Endothelial cell of umbilical vein (primary cell): ENCODE results near the gene MAN2B2. TPM values are rescaled to one million over a fixed set of nuclear protein-coding genes. Genes with fewer than 3 reads are reported as not detected.

ENCODE experiments used
- BruUV-seq: library from RNA; stranded (reverse); fragments of 400-500 nt; replicated peaks from 2 replicates; lab custom pipeline; 2021; lab: Mats Ljungman, UMichigan
- CTCF ChIA-PET: fragments of 300-600, 350-600 bp; sonication (Branson Sonifier 250); formaldehyde crosslinking; loops from one replicate; lab custom pipeline; 2021; ENCODE audit warnings: antibody characterized with exemption, inconsistent platforms; lab: Charles Lee
- POLR2A ChIA-PET: fragments of 300-600, 350-600 bp; sonication (Branson Sonifier 250); formaldehyde crosslinking; loops from one replicate; lab custom pipeline; 2021; ENCODE audit warnings: antibody characterized with exemption, inconsistent platforms; lab: Charles Lee
- DNase-seq: peaks from one replicate; pipeline ENCODE4 v3.0.0-alpha.2; 2011; ENCODE audit warnings: low read depth, low spot score
- FAIRE-seq: peaks from 2 replicates; lab custom pipeline; 2011; peaks lifted over from hg19 to GRCh38; lab: Jason Lieb, UNC
- H2AFZ ChIP-seq: 2 replicates; pipeline ENCODE4 v1.6.0; 2012; ENCODE audit warnings: low read depth, low read length, control low read depth, inconsistent platforms
- H3K27ac ChIP-seq: 2 replicates; pipeline ENCODE4 v1.5.1; 2011; ENCODE audit warnings: low read depth, mild to moderate bottlenecking, control low read depth, low read length, moderate library complexity; ENCODE audit not compliant: insufficient read depth
- H3K27me3 ChIP-seq, 2 experiments: 2 replicates each; pipeline versions ENCODE4 v1.6.0 to v1.6.1; 2011; ENCODE audit warnings: low read length in 2 of 2, mixed read lengths in 1 of 2; ENCODE audit not compliant: control insufficient read depth in 2 of 2, insufficient read depth in 2 of 2
- H3K36me3 ChIP-seq, 2 experiments: 2 replicates in 1 of 2; 3 replicates in 1 of 2; pipeline ENCODE4 v1.5.1; 2011; ENCODE audit warnings: low read length in 2 of 2, mild to moderate bottlenecking in 1 of 2, moderate library complexity in 1 of 2; ENCODE audit not compliant: control insufficient read depth in 2 of 2, insufficient read depth in 2 of 2; ENCODE audit errors: extremely low read depth in 1 of 2
- H3K4me1 ChIP-seq: 3 replicates; pipeline ENCODE4 v1.5.1; 2011; ENCODE audit warnings: mild to moderate bottlenecking, low read length; ENCODE audit not compliant: control insufficient read depth, insufficient read depth; ENCODE audit errors: extremely low read depth
- H3K4me2 ChIP-seq: 2 replicates; pipeline ENCODE4 v1.6.1; 2011; ENCODE audit warnings: low read length, control low read depth, mixed read lengths; ENCODE audit not compliant: insufficient read depth
- H3K4me3 ChIP-seq, 3 experiments: fragments of 200-600 bp in 1 of 3; sonication (generic), shearing (Covaris generic) in 1 of 3; replicated peaks in 1 of 3; 2 replicates each; pipeline ENCODE4 v1.5.1; 2011 to 2016; ENCODE audit warnings: control low read depth in 3 of 3, low read length in 3 of 3, mild to moderate bottlenecking in 2 of 3, inconsistent platforms in 1 of 3, low read depth in 1 of 3, moderate library complexity in 1 of 3; ENCODE audit not compliant: insufficient read depth in 1 of 3
- H3K79me2 ChIP-seq: 2 replicates; pipeline ENCODE4 v1.6.0; 2012; ENCODE audit warnings: low read length, inconsistent platforms; ENCODE audit not compliant: control insufficient read depth, insufficient read depth
- H3K9ac ChIP-seq: replicated peaks from 2 replicates; pipeline ENCODE3; 2011; ENCODE audit warnings: low read length, control low read depth; ENCODE audit not compliant: insufficient read depth; ENCODE audit errors: extremely low read depth
- H3K9me1 ChIP-seq: replicated peaks from 3 replicates; pipeline ENCODE4 v1.6.0; 2011; ENCODE audit warnings: mild to moderate bottlenecking, low read length; ENCODE audit not compliant: control insufficient read depth, insufficient read depth; ENCODE audit errors: extremely low read depth
- H3K9me3 ChIP-seq: replicated peaks from 2 replicates; pipeline ENCODE4 v1.5.1; 2012; ENCODE audit warnings: low read length, inconsistent platforms; ENCODE audit not compliant: control insufficient read depth, insufficient read depth
- H4K20me1 ChIP-seq: replicated peaks from 2 replicates; pipeline ENCODE3; 2011; ENCODE audit warnings: mild to moderate bottlenecking, low read length; ENCODE audit not compliant: control insufficient read depth, insufficient read depth; ENCODE audit errors: extremely low read depth
- CTCF ChIP-seq, 2 donors: IDR thresholded peaks; 1 replicate in 1 of 2; 2 replicates in 1 of 2; pipeline ENCODE4 v1.5.1; 2011; ENCODE audit warnings: low read length in 2 of 2, mild to moderate bottlenecking in 2 of 2, moderate library complexity in 2 of 2, control low read depth in 1 of 2, inconsistent platforms in 1 of 2, low read depth in 1 of 2; ENCODE audit not compliant: insufficient read depth in 1 of 2; ENCODE audit errors: extremely low read depth in 1 of 2
- EZH2 ChIP-seq: IDR thresholded peaks from 2 replicates; pipeline ENCODE4 v1.6.1; 2012; ENCODE audit warnings: borderline replicate concordance, low read depth, mild to moderate bottlenecking, moderate library complexity, low read length, inconsistent platforms; ENCODE audit not compliant: severe bottlenecking
- FOS ChIP-seq: IDR thresholded peaks from 2 replicates; pipeline ENCODE4 v1.6.1; 2011; ENCODE audit warnings: mild to moderate bottlenecking, low read length, moderate library complexity, borderline replicate concordance; ENCODE audit not compliant: insufficient read depth
- GATA2 ChIP-seq: IDR thresholded peaks from 2 replicates; pipeline ENCODE4 v1.7.0; 2011; ENCODE audit warnings: low read depth, mild to moderate bottlenecking, moderate library complexity, mixed read lengths, low read length; ENCODE audit not compliant: insufficient read length, insufficient read depth
- JUN ChIP-seq: IDR thresholded peaks from 2 replicates; pipeline ENCODE4 v1.6.1; 2011; ENCODE audit warnings: borderline replicate concordance, low read depth; ENCODE audit not compliant: insufficient read length, insufficient read depth
- MAX ChIP-seq: IDR thresholded peaks from 2 replicates; pipeline ENCODE4 v1.6.1; 2011; ENCODE audit not compliant: insufficient read depth, insufficient read length
- MYC ChIP-seq: IDR thresholded peaks from one replicate; pipeline ENCODE4 v1.6.1; 2011; ENCODE audit warnings: mild to moderate bottlenecking, low read depth, low read length
- POLR2A ChIP-seq: IDR thresholded peaks from 2 replicates; pipeline ENCODE4 v1.6.1; 2012; ENCODE audit warnings: low read depth, mild to moderate bottlenecking, control low read depth, low read length
- POLR2AphosphoS5 ChIP-seq: IDR thresholded peaks from 2 replicates; pipeline ENCODE4 v1.6.1; 2012; ENCODE audit warnings: low read depth, mild to moderate bottlenecking, control low read depth, low read length, moderate library complexity; ENCODE audit not compliant: insufficient read depth
- dilution Hi-C: fragments of 300-500 bp; cut with MboI; formaldehyde crosslinking; loops from one replicate; pipeline ENCODE4 v1.15.0; 2019; ENCODE audit warnings: low sequenced_read_pairs; ENCODE audit not compliant: extremely low pct_ligation_motif_present
- intact Hi-C: fragments of 100-400 bp; cut with micrococcal nuclease; formaldehyde crosslinking; loops from one replicate; pipeline ENCODE4 v1.10.0; 2022
- polyA plus RNA-seq, 4 experiments: library from polyadenylated mRNA; depleted of rRNA in 3 of 4; stranded (reverse) in 3 of 4; unstranded in 1 of 4; fragments of >200 nt; gene quantifications; 2 replicates each; pipeline versions ENCODE4 v1.2.1 to v1.2.3, GENCODE V29; 2011 to 2012; ENCODE audit warnings: missing spikeins in 1 of 4
- total RNA-seq: library from RNA; stranded (reverse); gene quantifications from 2 replicates; pipeline ENCODE4 v1.2.3, GENCODE V29; 2021

Gene MAN2B2
- total and polyA plus RNA-seq, 2 donors (not counting 3 experiments of a cell fraction or from before 2014, with no cell fraction given): 15.7 to 25.1 TPM

GRCh38 chr4:6622744-6623143, 47.8 kb downstream of the MAN2B2 start:
- Histone ChIP-seq H2AFZ (no peak overlapping the region), H3K36me3 (peaks cover 0 to 5% of the 10 kb centered on the region in 2 experiments), H3K9ac (no peak overlapping the region), H3K4me3 (no peak overlapping the region), H3K27ac (no peak overlapping the region), H3K4me2 (no peak overlapping the region), H3K4me1 (no peaks in the 10 kb centered on the region), H3K79me2 (no peaks in the 10 kb centered on the region), H3K9me1 (no peaks in the 10 kb centered on the region), H4K20me1 (no peaks in the 10 kb centered on the region), H3K27me3 (no peaks in the 10 kb centered on the region), H3K9me3 (no peaks in the 10 kb centered on the region)
- TF ChIP-seq MYC: no peak
- intact Hi-C loops (no loop called here), dilution Hi-C loops (no loop called here)
- ChIA-PET POLR2A (no interaction called here), CTCF (no interaction called here)
- BruUV-seq: no TSS peak
- no peak for DNase-seq
- FAIRE-seq: no peak

GRCh38 chr4:6625256-6625655, 50.3 kb downstream of the MAN2B2 start:
- ChIA-PET POLR2A (no interaction called here), CTCF (no interaction called here)
- TF ChIP-seq JUN (no peak), POLR2AphosphoS5 (no peak), MYC (no peak), MAX (no peak), CTCF (IDR thresholded peaks at IDR 0.05; ENCODE audit: extremely low read depth in 1 of 2, insufficient read depth in 1 of 2, low read depth in 1 of 2, low read length in 2 of 2) (no peak), POLR2A (no peak), FOS (no peak), GATA2 (no peak), EZH2 (no peak)
- H3K27me3 ChIP-seq: no peaks in the 10 kb centered on the region
- no peak overlapping the region for H3K9ac ChIP-seq
- DNase-seq (no peak), FAIRE-seq (no peak)
- no peak overlapping the region for H2AFZ ChIP-seq
- H3K4me2 ChIP-seq: no peak overlapping the region
- no peaks in the 10 kb centered on the region for H3K79me2 ChIP-seq
- H3K4me3 ChIP-seq: no peak overlapping the region
- no TSS peak for BruUV-seq
- no peaks in the 10 kb centered on the region for H3K9me3 ChIP-seq
- H3K9me1 ChIP-seq: no peaks in the 10 kb centered on the region
- dilution Hi-C loops (no loop called here), intact Hi-C loops (no loop called here)
- H3K4me1 ChIP-seq: no peaks in the 10 kb centered on the region
- H4K20me1 ChIP-seq: no peaks in the 10 kb centered on the region
- H3K36me3 ChIP-seq: no peaks in the 10 kb centered on the region
- H3K27ac ChIP-seq: no peak overlapping the region
